ENCODE data around the gene PCDHA12.

Gene PCDHA12

DNA sequence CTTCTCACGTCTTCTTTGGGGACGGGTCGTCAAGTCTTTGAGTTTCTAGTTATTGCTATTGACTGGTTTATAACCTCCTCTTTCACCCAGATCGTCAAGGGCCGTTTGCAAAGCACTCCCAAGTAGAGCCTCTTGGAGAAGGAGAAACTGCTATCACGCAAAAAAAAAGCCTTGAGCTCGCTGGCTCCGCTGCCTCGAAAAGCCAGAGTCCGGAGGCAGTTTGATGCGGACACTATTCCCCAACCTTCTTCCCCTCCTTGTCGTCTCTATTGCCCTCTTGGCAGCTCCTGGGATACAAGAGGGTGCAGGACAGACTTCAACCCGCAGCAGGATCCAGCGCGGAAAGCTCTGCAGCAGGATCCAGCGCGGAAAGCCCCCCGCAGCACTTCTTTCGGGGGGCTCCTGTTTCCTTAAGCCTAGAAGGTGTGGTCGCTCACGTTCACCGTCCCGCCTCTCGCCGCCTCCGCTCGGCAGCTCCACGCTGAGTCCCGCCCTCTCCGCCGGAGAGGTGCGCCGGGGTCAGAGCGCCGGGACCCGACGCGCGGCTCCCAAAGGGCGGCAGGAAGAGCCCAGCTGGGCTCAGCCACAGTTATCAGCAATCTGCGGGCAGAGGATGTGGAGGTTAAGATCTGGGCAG is 50.8 kb downstream of the PCDHA12 start, which contains the start of gene PCDHAC1:
PCDHAC1 (plus strand) TSS at position 494 of the 637 bp plus-strand sequence. CDS start 594 bp downstream, outside the sequence.
- H3K4me2 ChIP-seq (ENCODE audit: low read depth, low read length, poor library complexity, severe bottlenecking) = no peak within 1 kb of the TSS

DNA sequence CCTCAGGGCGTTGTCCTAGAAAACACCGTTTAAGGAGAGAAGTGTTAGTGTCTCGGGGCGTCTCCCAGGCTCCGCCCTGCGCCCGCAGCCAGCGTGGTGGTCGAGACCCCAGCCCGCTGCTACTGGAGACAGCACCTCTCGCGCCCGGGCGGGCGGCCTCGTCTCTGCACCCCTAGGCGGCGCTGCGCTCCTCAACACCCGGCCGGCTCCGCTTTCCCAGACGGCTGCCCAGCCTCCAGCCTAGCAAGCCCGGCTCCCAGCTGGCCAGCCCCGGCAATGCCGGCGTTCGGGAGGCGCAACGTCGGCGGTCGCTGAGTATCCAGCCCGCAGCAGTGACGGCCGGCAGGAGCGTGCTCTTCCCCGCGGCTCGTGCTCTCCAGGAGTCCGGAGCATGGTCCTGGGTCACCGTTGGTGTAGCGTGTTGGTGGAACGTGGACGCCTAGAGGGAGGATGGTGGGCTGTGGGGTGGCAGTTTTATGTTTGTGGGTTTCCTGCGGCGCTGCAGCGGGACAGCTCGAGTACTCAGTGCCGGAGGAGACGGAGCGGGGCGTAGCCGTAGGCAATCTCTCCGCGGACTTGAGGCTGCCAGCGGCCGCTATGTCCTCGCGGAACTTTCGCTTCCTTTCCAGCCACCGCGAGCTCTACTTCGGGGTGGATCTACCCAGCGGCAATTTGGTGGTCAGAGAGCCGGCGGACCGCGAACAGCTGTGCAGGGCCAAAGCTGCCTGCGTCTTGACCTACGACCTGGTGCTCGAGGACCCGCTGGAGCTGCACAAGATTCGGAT is 51.5 kb downstream of the PCDHA12 start:
- Histone ChIP-seq H3K9me3 (ENCODE audit: insufficient read depth, low read length) (no peaks in the 10 kb centered on the region), H3K36me3 (ENCODE audit: low read length) (no peaks in the 10 kb centered on the region), H2AFZ (ENCODE audit: low read depth, low read length, severe bottlenecking) (no peak overlapping the region), H3F3A (ENCODE audit: insufficient read depth) (no peaks in the 10 kb centered on the region), H3K27ac (ENCODE audit: low read depth, low read length) (no peak overlapping the region), H3K9ac (ENCODE audit: low read length) (no peak overlapping the region), H3K4me2 (ENCODE audit: low read depth, low read length, poor library complexity, severe bottlenecking) (no peak overlapping the region), H3K79me2 (ENCODE audit: insufficient read depth, low read length) (no peaks in the 10 kb centered on the region), H3K9me2 (replicated peaks; ENCODE audit: insufficient read depth, low read length) (no peaks in the 10 kb centered on the region), H4K20me1 (ENCODE audit: low read depth, low read length) (no peaks in the 10 kb centered on the region), H3K27me3 (ENCODE audit: low read length) (no peaks in the 10 kb centered on the region), H3K4me3 (ENCODE audit: insufficient read depth, low read length, poor library complexity, severe bottlenecking) (no peak overlapping the region)
- TF ChIP-seq EZH2phosphoT487 (conservative IDR thresholded peaks at IDR 0.05; ENCODE audit: low read length) = no peak
- TF ChIP-seq, protein P1, sequence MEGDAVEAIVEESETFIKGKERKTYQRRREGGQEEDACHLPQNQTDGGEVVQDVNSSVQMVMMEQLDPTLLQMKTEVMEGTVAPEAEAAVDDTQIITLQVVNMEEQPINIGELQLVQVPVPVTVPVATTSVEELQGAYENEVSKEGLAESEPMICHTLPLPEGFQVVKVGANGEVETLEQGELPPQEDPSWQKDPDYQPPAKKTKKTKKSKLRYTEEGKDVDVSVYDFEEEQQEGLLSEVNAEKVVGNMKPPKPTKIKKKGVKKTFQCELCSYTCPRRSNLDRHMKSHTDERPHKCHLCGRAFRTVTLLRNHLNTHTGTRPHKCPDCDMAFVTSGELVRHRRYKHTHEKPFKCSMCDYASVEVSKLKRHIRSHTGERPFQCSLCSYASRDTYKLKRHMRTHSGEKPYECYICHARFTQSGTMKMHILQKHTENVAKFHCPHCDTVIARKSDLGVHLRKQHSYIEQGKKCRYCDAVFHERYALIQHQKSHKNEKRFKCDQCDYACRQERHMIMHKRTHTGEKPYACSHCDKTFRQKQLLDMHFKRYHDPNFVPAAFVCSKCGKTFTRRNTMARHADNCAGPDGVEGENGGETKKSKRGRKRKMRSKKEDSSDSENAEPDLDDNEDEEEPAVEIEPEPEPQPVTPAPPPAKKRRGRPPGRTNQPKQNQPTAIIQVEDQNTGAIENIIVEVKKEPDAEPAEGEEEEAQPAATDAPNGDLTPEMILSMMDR (IDR thresholded peaks at IDR 0.05; ENCODE audit: insufficient read depth, low read length, poor library complexity, severe bottlenecking) = no peak

More for the DNA sequence above, 50.8 kb downstream of the PCDHA12 start, which contains the start of gene PCDHAC1:
- Histone ChIP-seq H3K27me3 (ENCODE audit: low read length) (no peaks in the 10 kb centered on the region), H3F3A (ENCODE audit: insufficient read depth) (no peaks in the 10 kb centered on the region), H3K27ac (ENCODE audit: low read depth, low read length) (no peak within 1 kb of the TSS), H3K9ac (ENCODE audit: low read length) (no peak within 1 kb of the TSS), H2AFZ (ENCODE audit: low read depth, low read length, severe bottlenecking) (no peak within 1 kb of the TSS), H3K9me2 (replicated peaks; ENCODE audit: insufficient read depth, low read length) (no peaks in the 10 kb centered on the region), H3K36me3 (ENCODE audit: low read length) (no peaks in the 10 kb centered on the region), H4K20me1 (ENCODE audit: low read depth, low read length) (no peaks in the 10 kb centered on the region), H3K9me3 (ENCODE audit: insufficient read depth, low read length) (no peaks in the 10 kb centered on the region), H3K79me2 (ENCODE audit: insufficient read depth, low read length) (no peaks in the 10 kb centered on the region), H3K4me3 (ENCODE audit: insufficient read depth, low read length, poor library complexity, severe bottlenecking) (no peak within 1 kb of the TSS)
- no peak for TF ChIP-seq EZH2phosphoT487 (conservative IDR thresholded peaks at IDR 0.05; ENCODE audit: low read length)
- TF ChIP-seq, protein P1 (IDR thresholded peaks at IDR 0.05; ENCODE audit: insufficient read depth, low read length, poor library complexity, severe bottlenecking) = no peak

- H3K4me3 ChIP-seq (ENCODE audit: insufficient read depth, low read length, poor library complexity, severe bottlenecking) = no peak overlapping the region
- H3K4me2 ChIP-seq (ENCODE audit: low read depth, low read length, poor library complexity, severe bottlenecking) = no peak overlapping the region
- H3K9me2 ChIP-seq (replicated peaks; ENCODE audit: insufficient read depth, low read length) = no peaks in the 10 kb centered on the region
- H4K20me1 ChIP-seq (ENCODE audit: low read depth, low read length) = no peaks in the 10 kb centered on the region
- H3K9ac ChIP-seq (ENCODE audit: low read length) = no peak overlapping the region
- no peak overlapping the region for H3K27ac ChIP-seq (ENCODE audit: low read depth, low read length)
- H3K9me3 ChIP-seq (ENCODE audit: insufficient read depth, low read length) = no peaks in the 10 kb centered on the region
- no peaks in the 10 kb centered on the region for H3F3A ChIP-seq (ENCODE audit: insufficient read depth)
- no peak overlapping the region for H2AFZ ChIP-seq (ENCODE audit: low read depth, low read length, severe bottlenecking)
- no peaks in the 10 kb centered on the region for H3K27me3 ChIP-seq (ENCODE audit: low read length)
- TF ChIP-seq, protein P1 (IDR thresholded peaks at IDR 0.05; ENCODE audit: insufficient read depth, low read length, poor library complexity, severe bottlenecking) = no peak
- TF ChIP-seq EZH2phosphoT487 (conservative IDR thresholded peaks at IDR 0.05; ENCODE audit: low read length) = no peak
- H3K79me2 ChIP-seq (ENCODE audit: insufficient read depth, low read length) = no peaks in the 10 kb centered on the region
- no peaks in the 10 kb centered on the region for H3K36me3 ChIP-seq (ENCODE audit: low read length)
Observed at GRCh38 chr5:140927228-140927573, 52.1 kb downstream of the PCDHA12 start.
